DLD1 (cell line): ENCODE data around the gene CCDC77.

Experiments used
- in situ Hi-C: cut with HindIII; loops from 2 replicates; pipeline ENCODE4 v1.10.0; 2017; ENCODE audit warnings: low sequenced_read_pairs

Gene CCDC77

DNA sequence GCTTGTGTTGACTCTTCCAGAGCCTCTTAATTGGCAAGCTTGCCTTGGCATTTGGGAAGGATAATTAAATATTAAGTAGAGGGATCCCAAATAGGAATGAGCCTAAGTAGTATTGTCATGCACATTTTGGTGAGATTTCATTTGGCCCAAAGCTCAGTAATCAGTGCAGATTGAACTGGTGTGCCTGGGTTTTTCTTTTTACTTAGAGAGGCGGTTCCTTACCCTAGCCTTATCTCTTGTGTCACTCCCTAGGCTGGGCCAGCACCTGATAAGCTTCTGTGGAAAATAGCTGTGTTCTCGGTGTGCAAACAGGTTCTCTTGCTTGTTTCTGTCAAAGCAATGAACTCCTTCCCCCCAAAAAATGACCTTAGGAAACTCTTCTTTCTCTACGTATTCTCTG is 49.0 kb downstream of the CCDC77 start:
- in situ Hi-C loops, result no loop called here

GRCh38 chr12:452667-453210 is 51.3 kb downstream of the CCDC77 start:
- in situ Hi-C loops, result no loop called here

- in situ Hi-C loops, result no loop called here
These were observed 53.4 kb downstream of the CCDC77 start for GRCh38 chr12:454833-455232.

- in situ Hi-C loops, result no loop called here
These were observed 54.4 kb downstream of the CCDC77 start for GRCh38 chr12:455821-456220.

- in situ Hi-C loops, result no loop called here
These were observed 56.2 kb downstream of the CCDC77 start for GRCh38 chr12:457676-458075.

- in situ Hi-C loops, result no loop called here
These were observed 57.6 kb downstream of the CCDC77 start for GRCh38 chr12:459050-459429.

DNA sequence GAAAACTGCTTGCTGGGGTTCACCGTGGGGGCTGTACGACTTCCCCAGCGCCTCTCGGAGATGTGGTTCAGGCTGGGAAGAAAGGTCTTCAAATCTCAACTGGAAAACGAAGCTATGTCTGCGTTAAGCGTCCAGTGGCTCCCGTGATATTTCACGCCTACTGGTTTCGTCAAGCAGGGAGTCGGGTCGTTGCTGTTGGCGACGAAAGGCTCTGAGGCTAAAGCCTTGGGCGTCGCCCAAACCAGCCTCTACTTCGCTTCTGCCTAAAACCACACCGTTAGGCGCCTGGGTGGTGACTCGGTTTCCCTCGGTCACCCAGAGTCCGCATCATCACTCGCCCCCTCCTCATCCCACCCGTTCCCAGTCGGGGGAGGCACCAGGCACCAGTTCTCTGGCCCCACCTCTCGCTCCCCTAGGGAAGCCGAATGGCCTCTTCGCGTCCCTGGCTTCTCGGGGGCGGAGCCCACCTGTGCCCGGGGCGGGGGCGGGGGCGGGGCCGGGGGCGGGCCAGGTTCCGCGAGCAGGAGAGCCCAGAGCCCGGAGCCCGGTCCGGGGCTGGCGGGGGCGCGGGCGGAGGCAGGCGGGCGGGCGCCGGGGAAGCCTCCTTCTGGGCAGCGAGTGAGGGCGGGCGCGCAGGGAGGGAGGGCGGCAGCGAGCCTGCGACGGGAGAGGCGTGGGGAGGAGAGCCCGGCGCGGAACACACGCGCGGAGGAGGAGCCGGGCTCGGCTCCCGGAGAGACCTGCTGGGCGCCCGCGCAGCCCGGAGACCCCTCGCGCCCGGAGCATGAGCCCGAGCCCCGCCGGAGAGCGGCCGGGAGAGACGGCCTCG is 58.2 kb downstream of the CCDC77 start, which contains the start of gene B4GALNT3:
B4GALNT3 (plus strand) TSS at position 510 of the 829 bp plus-strand sequence. CDS start 438 bp downstream, outside the sequence.
- in situ Hi-C loops, result no loop called here

DNA sequence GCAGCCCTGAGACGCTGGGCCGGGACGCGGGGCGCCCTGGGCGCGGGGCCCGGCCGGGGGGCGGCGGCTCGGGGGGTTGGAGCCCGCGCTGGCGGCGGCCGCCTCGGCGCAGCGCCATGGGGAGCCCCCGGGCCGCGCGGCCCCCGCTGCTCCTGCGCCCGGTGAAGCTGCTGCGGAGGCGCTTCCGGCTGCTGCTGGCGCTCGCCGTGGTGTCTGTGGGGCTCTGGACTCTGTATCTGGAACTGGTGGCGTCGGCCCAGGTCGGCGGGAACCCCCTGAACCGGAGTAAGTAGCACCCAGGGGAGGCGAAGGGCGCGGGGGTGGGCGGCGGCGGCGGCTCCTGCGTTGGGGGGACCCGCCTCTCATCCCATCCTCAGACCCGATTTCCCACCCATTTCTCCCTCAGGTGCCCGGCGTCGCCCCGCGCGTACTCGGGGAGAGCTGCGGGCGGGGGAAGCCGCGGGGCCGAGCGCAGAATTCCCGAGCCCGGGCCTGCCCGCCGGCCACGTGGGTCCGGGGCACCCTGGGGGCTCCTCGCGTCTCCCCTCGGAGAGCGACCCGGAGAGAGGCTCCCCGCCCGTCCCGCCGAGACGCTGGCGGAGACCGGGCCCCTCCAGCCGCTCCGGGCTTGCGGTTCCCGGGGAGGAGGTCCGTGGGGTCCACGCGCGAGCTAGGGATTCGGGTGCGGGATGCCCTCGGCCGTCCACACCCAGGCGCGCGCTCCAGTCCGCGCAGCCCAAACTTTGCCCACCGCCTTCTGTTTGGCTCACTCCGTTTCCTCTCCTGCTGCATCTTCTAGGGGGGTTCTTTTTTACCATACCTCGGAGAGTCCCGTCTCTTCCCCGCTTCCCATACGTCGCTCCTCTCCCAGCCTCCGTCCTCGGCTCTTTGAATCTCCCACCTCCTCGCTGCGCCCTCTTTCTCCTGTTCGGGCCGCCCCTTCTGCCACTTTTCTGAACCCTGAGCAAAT is 59.1 kb downstream of the CCDC77 start:
- in situ Hi-C loops, result no loop called here

DNA sequence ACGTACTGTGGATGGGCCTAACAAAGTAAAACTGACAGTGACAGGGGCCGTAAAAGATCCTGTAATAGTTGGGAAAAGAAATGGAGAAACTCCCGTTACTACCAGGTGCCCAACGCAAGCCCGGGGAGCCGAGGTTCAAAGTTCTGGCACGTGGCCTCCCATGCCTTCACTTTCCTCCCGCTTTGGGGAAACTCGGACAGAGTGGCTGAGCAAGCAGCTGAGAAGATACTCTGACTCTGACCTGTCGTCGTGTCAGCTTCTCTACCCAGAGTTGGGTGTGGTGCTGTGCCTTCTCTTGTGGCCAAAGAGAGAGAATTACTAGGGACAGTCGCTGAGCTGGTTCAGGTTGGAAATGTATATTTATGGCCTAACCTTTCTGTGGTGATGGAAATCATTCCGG is 60.0 kb downstream of the CCDC77 start:
- in situ Hi-C loops, result no loop called here

DNA sequence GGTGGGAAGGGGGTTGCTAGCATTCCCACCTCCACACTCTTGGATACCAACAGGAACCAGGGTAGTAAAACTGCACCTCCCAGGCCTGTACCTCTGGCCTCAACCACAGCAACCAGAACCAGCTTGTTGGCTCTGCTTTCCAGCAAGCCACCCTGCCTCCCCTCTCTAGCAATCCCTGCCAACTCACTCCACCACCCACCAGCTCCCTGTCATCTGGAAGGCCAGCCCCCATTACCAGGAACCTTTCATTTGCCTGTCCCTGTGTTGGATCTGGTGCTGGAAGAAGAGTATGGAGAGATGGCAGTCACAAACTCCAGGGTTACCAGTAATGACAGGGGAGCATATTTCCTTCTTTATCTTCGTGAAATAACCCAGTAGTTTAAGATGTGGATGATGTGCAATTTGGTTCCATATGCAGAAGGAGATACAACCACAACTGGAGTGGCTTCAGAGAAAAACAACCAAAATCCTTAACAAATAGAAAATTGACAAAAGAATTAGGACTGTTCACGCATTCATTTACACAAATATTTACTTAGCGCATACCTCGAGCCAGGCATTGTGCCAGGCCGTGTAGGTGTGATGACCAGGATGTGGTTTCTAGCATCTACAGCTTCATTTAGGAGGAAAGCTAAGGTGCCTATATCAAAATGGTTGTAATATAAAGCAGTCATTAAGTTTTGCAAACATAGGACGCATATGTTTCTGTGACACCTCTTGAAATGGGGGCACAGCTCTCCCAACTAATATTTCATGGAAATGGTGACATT is 61.7 kb downstream of the CCDC77 start:
- in situ Hi-C loops, result no loop called here

DNA sequence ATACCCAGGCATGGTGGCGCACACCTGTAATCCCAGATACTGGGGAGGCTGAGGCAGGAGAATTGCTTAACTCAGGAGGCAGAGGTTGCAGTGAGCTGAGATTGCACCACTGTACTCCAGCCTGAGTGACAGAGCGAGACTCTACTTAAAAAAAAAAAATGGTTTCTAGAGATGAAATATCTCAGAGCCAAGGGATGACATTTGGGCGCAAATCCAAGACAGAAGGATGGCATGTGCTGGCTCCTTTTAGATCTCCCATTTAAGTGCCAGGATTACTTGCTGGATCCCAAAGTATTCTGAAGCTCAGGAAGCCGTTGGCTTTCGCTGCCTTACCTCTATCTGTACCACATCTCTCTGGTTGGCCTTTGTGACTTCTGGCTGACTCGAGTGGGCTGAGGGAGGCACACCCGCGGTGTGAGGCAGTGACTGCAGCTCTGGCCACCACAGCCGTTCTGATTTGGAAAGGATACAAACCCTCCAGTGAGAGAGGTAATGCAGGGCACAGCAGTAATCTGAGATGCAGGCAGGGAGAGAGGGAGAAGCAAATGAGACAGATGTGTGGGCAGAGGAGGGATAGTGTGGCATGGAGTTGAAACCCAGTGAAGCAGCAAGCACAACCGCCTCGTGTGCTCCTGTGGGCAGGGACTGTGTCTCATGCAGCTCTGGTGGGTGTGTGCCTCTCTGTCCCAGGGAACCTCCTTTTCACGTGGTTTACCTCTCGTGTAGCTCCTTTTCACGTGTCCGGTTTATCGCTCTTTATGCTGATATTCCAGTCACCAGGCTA is 63.2 kb downstream of the CCDC77 start:
- in situ Hi-C loops, result no loop called here

- in situ Hi-C loops, result no loop called here
These were observed 64.6 kb downstream of the CCDC77 start for GRCh38 chr12:466039-466438.

DNA sequence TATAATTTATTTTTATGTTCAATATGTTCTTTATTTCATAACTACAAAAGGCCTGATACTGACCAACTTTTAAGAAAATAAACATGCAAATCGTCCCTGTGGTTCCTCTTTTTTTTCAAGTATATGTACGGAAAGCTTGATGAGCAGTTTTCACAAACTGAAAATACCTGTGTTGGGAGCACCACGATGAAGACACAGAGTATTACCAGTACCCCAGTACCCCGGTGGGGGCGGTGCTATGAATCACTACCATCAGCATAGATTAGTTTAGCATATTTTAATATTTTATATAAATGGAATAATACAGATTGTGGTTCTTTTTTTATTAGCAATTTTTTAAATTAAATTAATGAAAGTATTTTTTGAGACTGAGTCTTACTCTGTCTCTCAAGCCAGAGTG is 65.3 kb downstream of the CCDC77 start:
- in situ Hi-C loops, result no loop called here

DNA sequence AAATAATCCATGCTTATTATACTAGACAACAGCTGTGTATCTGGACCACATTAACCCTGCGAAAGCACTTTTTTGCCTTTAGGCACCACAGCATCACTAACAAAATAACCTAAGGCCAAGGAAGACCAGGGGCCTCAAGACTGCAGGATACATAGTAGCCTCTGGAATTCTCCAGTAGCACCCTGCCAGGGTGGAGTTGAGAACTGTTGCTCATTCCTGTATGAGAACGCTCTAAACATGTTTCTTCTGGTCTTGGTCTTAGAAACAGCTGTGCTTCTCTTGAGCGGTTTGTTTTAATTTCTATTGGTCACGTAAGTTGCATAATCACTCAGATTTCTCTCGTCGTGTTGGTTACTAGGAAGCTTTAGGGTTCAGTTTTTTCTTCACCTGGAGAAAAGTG is 66.1 kb downstream of the CCDC77 start:
- in situ Hi-C loops, result no loop called here

DNA sequence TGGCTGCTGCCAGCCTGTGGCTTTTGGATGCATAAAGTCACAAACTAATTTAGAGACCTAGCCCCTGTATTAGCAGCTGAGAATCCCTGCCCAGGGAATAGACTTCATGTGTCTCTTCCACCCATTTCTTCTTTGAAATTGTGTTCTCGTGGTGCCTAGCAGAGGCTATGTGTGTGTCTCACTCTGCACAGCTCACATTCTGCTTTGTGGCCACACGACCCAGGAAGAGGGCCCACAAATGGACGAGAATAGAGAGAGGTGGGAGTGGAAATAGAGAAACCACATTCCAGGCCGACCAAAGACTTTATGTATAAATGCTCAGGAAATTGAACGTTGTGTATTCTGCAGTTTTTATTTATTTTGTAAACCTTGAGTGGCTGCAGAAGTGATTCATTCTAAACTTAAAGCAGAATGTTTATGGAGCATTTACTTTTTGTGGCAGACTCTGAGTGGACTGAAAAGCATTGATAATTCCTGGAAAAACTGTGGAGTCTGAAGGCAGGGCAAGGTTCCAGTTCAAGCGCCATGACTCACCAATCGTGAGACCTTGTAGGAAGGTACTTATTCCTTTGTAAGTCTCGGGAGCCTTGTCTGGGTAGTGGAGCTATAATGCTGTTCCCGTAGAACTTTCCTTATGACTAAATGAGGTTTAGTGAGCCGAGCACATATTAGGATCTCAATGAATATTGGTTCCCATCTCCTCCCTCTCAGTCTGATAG is 67.4 kb downstream of the CCDC77 start:
- in situ Hi-C loops, result no loop called here

- in situ Hi-C loops, result no loop called here
These were observed 68.7 kb downstream of the CCDC77 start for GRCh38 chr12:470133-470532.

GRCh38 chr12:473198-473597 is 71.8 kb downstream of the CCDC77 start:
- in situ Hi-C loops, result no loop called here

DNA sequence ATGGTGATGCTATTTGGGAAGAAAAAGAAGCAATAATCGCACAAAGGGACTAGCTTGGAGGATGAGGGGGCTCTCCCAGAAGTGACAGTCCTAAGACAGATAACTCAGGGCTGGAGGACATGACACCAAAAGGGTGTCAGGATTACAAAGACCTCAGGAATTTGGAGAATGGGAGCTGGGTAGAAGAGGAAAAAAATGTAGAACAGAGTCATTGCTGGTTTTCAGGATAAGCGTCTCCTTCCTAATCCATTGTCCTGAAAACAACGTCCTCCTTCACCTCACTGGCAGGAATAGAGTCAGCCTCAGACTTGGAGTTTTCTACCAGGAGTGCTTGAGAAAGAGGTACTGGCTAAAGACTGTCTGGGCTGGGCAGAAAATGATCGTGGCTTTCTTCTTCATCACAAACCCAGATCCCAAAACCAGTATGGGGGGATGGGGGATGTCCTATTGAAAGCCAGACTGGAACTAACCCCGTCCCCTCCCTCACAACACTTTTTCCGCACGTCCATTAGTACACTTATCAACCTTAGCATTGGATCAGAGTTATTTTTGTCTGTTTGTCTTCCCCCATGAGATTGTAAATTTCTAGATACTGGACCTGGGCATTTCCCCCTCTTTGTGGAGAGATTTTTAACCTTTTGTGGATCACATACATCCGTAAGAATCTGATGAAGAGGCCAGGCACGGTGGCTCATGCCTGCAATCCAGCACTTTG is 72.6 kb downstream of the CCDC77 start:
- in situ Hi-C loops, result no loop called here

DNA sequence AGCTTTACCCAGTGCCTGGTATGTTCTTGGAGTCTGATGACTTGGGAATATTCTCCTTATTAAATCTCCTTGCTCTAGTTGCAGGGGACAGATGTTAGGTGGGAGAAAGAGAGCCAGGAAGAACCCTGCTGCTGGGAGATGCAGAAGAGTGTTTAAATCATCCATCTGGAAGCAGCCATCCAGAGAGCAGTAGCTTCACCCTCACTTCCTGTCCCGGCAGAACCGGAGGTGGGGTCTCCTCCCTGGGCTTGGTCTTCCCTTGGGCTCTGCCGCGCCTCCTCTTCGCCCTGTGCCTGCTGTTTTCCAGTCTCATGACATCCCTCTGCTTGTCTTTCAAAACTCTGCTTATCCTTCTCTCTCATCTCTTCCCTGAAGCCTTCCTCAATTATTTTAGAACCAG is 73.8 kb downstream of the CCDC77 start:
- in situ Hi-C loops, result no loop called here
